Tibial nerve (tissue), 4 donors: ENCODE results near the gene NBR1.

Source experiments
- CTCF ChIP-seq, 5 experiments: fragments of 200-600 bp in 3 of 5; fragments of 450-650 bp in 2 of 5; sonication (generic) in 3 of 5; IDR thresholded peaks; one replicate each; pipeline ENCODE4 v1.5.1; 2016 to 2019; ENCODE audit warnings: antibody characterized with exemption in 5 of 5, mild to moderate bottlenecking in 3 of 5, moderate library complexity in 2 of 5
- EP300 ChIP-seq, 2 donors: sonication (generic); formaldehyde crosslinking; IDR thresholded peaks; one replicate each; pipeline ENCODE4 v1.6.1; 2017; ENCODE audit warnings: antibody characterized with exemption in 2 of 2, mild to moderate bottlenecking in 1 of 2
- POLR2A ChIP-seq, 2 donors: fragments of 450-650 bp; IDR thresholded peaks; one replicate each; pipeline ENCODE4 v1.6.1; 2017; ENCODE audit warnings: antibody characterized with exemption in 2 of 2, mild to moderate bottlenecking in 2 of 2, moderate library complexity in 2 of 2

GRCh38 chr17:43125133-43125966 is 45.7 kb upstream of the NBR1 start, which contains the start of gene BRCA1:
- peak in 1 of 5 experiments; percentile 19 for TF ChIP-seq CTCF (IDR thresholded peaks at IDR 0.05)
- peak in 1 of 2 donors; percentile 29 for TF ChIP-seq POLR2A (IDR thresholded peaks at IDR 0.05)
- TF ChIP-seq EP300 (IDR thresholded peaks at IDR 0.05): peak; percentile 74 to 85
